Measurements from ENCODE around the gene SLC25A21. TPM values are rescaled to one million over a fixed set of nuclear protein-coding genes. Genes with fewer than 3 reads are reported as not detected.

SLC25A21 gene
- total RNA-seq, 1 donor from 2014 or later, result 6.4 TPM

DNA sequence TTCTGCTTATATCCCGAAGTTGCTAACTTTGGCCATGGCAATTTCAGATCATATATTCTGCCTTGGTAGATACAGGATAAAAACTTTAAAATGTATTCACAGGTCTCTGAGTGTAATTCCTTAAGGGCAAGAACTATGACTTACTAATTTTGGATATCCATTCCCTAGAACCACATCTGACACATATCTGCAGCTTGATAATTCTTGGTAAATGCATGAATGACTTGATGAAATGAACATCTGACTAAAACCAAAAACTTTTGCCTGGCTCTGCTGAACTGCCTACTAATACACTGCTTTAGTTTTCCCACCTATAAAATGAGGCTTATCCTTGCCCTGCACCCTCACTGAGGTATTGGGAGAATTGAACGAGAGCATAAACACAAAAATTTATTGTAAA is 32.2 kb downstream of the SLC25A21 start:
- Mint-ChIP-seq H3K36me3 (no peaks in the 10 kb centered on the region), H3K4me1 (no peaks in the 10 kb centered on the region)

GRCh38 chr14:37139710-37140109 is 32.7 kb downstream of the SLC25A21 start:
- H3K27me3 Mint-ChIP-seq (ENCODE audit: insufficient read depth, low read depth), result no peaks in the 10 kb centered on the region
- H3K9ac ChIP-seq, result no peak overlapping the region
- no peaks in the 10 kb centered on the region for H3K36me3 ChIP-seq
- H3K4me2 ChIP-seq, result no peak overlapping the region
- H3K27me3 ChIP-seq, result no peaks in the 10 kb centered on the region
- no peak overlapping the region for H3K4me3 Mint-ChIP-seq
- H4K20me1 ChIP-seq (ENCODE audit: low read depth), result no peaks in the 10 kb centered on the region
- no peaks in the 10 kb centered on the region for H3K4me1 Mint-ChIP-seq
- H3K4me1 ChIP-seq, result no peaks in the 10 kb centered on the region
- H2AFZ ChIP-seq (replicated peaks), result no peak overlapping the region
- H3K27ac ChIP-seq, result no peak overlapping the region
- TF ChIP-seq EZH2phosphoT487 (IDR thresholded peaks at IDR 0.05) (no peak), EZH2 (IDR thresholded peaks at IDR 0.05) (no peak)
- TF ChIP-seq, protein P1, sequence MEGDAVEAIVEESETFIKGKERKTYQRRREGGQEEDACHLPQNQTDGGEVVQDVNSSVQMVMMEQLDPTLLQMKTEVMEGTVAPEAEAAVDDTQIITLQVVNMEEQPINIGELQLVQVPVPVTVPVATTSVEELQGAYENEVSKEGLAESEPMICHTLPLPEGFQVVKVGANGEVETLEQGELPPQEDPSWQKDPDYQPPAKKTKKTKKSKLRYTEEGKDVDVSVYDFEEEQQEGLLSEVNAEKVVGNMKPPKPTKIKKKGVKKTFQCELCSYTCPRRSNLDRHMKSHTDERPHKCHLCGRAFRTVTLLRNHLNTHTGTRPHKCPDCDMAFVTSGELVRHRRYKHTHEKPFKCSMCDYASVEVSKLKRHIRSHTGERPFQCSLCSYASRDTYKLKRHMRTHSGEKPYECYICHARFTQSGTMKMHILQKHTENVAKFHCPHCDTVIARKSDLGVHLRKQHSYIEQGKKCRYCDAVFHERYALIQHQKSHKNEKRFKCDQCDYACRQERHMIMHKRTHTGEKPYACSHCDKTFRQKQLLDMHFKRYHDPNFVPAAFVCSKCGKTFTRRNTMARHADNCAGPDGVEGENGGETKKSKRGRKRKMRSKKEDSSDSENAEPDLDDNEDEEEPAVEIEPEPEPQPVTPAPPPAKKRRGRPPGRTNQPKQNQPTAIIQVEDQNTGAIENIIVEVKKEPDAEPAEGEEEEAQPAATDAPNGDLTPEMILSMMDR (IDR thresholded peaks at IDR 0.05), result no peak
- no peaks in the 10 kb centered on the region for H3F3A ChIP-seq (ENCODE audit: low read depth)
- no peaks in the 10 kb centered on the region for H3K9me3 ChIP-seq (ENCODE audit: low read depth)
- H3K9me3 Mint-ChIP-seq, result no peaks in the 10 kb centered on the region
- no peak overlapping the region for H3K4me3 ChIP-seq
- no peaks in the 10 kb centered on the region for H3K36me3 Mint-ChIP-seq
- H3K79me2 ChIP-seq (ENCODE audit: low read depth), result no peaks in the 10 kb centered on the region
- H3K27ac Mint-ChIP-seq, result no peak overlapping the region
- no peak for DNase-seq (ENCODE audit: low spot score)

More for the DNA sequence above, 32.2 kb downstream of the SLC25A21 start:
- Mint-ChIP-seq H3K27me3 (ENCODE audit: insufficient read depth, low read depth) (no peaks in the 10 kb centered on the region), H3K9me3 (no peaks in the 10 kb centered on the region), H3K27ac (no peak overlapping the region), H3K4me3 (no peak overlapping the region)
- Histone ChIP-seq H3F3A (ENCODE audit: low read depth) (no peaks in the 10 kb centered on the region), H3K9me3 (ENCODE audit: low read depth) (no peaks in the 10 kb centered on the region), H4K20me1 (ENCODE audit: low read depth) (no peaks in the 10 kb centered on the region), H3K27me3 (no peaks in the 10 kb centered on the region), H3K4me2 (no peak overlapping the region), H3K9ac (no peak overlapping the region), H3K36me3 (no peaks in the 10 kb centered on the region), H3K27ac (no peak overlapping the region), H3K4me1 (no peaks in the 10 kb centered on the region), H2AFZ (replicated peaks) (no peak overlapping the region), H3K4me3 (no peak overlapping the region), H3K79me2 (ENCODE audit: low read depth) (no peaks in the 10 kb centered on the region)
- no peak for DNase-seq (ENCODE audit: low spot score)
- no peak for TF ChIP-seq EZH2 (IDR thresholded peaks at IDR 0.05)
- TF ChIP-seq, protein P1 (IDR thresholded peaks at IDR 0.05), result no peak
- no peak for TF ChIP-seq EZH2phosphoT487 (IDR thresholded peaks at IDR 0.05)

DNA sequence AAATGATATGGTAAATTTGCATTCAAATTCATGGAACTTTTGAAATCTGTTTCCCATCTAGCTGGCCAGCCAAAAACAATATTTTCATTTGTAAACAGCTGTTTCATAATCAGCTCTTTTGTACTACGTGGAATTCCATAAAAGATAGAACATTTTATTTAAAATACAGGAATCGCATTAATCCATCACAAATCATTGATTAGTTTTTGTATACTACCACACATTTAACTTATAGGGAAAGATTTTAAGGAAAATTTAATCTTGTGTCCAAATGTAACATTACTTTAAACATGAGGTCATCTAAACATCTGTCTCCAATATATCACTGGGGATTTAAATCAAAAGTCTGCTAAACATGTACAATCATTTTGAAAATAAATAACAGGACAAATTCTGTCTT is 33.5 kb downstream of the SLC25A21 start:
- H3K27me3 Mint-ChIP-seq (ENCODE audit: insufficient read depth, low read depth), result no peaks in the 10 kb centered on the region
- Histone ChIP-seq H3K4me2 (no peak overlapping the region), H3K9ac (no peak overlapping the region), H3K36me3 (no peaks in the 10 kb centered on the region), H3F3A (ENCODE audit: low read depth) (no peaks in the 10 kb centered on the region), H3K27ac (no peak overlapping the region), H3K4me3 (no peak overlapping the region), H3K27me3 (no peaks in the 10 kb centered on the region), H3K4me1 (no peaks in the 10 kb centered on the region), H3K9me3 (ENCODE audit: low read depth) (no peaks in the 10 kb centered on the region), H4K20me1 (ENCODE audit: low read depth) (no peaks in the 10 kb centered on the region), H3K79me2 (ENCODE audit: low read depth) (no peaks in the 10 kb centered on the region), H2AFZ (replicated peaks) (no peak overlapping the region)
- H3K36me3 Mint-ChIP-seq, result no peaks in the 10 kb centered on the region
- TF ChIP-seq, protein P1 (IDR thresholded peaks at IDR 0.05), result no peak
- TF ChIP-seq EZH2phosphoT487 (IDR thresholded peaks at IDR 0.05) (no peak), EZH2 (IDR thresholded peaks at IDR 0.05) (no peak)
- H3K27ac Mint-ChIP-seq, result no peak overlapping the region
- H3K4me3 Mint-ChIP-seq, result no peak overlapping the region
- no peaks in the 10 kb centered on the region for H3K4me1 Mint-ChIP-seq
- H3K9me3 Mint-ChIP-seq, result no peaks in the 10 kb centered on the region
- DNase-seq (ENCODE audit: low spot score), result no peak
